Renal pelvis (tissue), 12 donors: ENCODE data around the gene USP43. TPM values are rescaled to one million over a fixed set of nuclear protein-coding genes. Genes with fewer than 3 reads are reported as not detected.
"Not testable (repeated sequence)": the region's sequence is repeated elsewhere in the genome, so short reads cannot be mapped to it uniquely, and the experiment has no call there.

ENCODE experiments used
- DNase-seq: peaks from one replicate; pipeline ENCODE4 v3.0.0-alpha.2; 2013
- long read RNA-seq, 16 experiments: transcript quantifications; one replicate each; lab custom pipeline, GENCODE V29; 2026
- polyA plus RNA-seq, 3 donors: library from polyadenylated mRNA; unstranded; fragments of 120-200 nt; gene quantifications; one replicate each; pipeline ENCODE4 v1.2.1, GENCODE V29; 2013; ENCODE audit not compliant: insufficient read length in 3 of 3

The USP43 gene, protein sequence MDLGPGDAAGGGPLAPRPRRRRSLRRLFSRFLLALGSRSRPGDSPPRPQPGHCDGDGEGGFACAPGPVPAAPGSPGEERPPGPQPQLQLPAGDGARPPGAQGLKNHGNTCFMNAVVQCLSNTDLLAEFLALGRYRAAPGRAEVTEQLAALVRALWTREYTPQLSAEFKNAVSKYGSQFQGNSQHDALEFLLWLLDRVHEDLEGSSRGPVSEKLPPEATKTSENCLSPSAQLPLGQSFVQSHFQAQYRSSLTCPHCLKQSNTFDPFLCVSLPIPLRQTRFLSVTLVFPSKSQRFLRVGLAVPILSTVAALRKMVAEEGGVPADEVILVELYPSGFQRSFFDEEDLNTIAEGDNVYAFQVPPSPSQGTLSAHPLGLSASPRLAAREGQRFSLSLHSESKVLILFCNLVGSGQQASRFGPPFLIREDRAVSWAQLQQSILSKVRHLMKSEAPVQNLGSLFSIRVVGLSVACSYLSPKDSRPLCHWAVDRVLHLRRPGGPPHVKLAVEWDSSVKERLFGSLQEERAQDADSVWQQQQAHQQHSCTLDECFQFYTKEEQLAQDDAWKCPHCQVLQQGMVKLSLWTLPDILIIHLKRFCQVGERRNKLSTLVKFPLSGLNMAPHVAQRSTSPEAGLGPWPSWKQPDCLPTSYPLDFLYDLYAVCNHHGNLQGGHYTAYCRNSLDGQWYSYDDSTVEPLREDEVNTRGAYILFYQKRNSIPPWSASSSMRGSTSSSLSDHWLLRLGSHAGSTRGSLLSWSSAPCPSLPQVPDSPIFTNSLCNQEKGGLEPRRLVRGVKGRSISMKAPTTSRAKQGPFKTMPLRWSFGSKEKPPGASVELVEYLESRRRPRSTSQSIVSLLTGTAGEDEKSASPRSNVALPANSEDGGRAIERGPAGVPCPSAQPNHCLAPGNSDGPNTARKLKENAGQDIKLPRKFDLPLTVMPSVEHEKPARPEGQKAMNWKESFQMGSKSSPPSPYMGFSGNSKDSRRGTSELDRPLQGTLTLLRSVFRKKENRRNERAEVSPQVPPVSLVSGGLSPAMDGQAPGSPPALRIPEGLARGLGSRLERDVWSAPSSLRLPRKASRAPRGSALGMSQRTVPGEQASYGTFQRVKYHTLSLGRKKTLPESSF
- 10 to 100 TPM in 1 of 3 donors, 1 to 10 TPM in 2; 6.7 to 10.1 (median 8.9) TPM for polyA plus RNA-seq
- long read RNA-seq, donor 1 = 0 reads
- long read RNA-seq, donor 2, full-length matches to known transcripts = 1 of 1 reads
- long read RNA-seq, donor 2, partial matches to known transcripts = 0 of 1 reads
- long read RNA-seq, donor 2, other reads (novel, unspliced or antisense) = 0 of 1 reads
- long read RNA-seq, donor 3 = 0 reads
- long read RNA-seq, donor 4, full-length matches to known transcripts = 1 of 1 reads
- long read RNA-seq, donor 4, partial matches to known transcripts = 0 of 1 reads
- long read RNA-seq, donor 4, other reads (novel, unspliced or antisense) = 0 of 1 reads
- long read RNA-seq, donor 5 = 0 reads
- long read RNA-seq, donor 6, full-length matches to known transcripts = 1 of 1 reads
- long read RNA-seq, donor 6, partial matches to known transcripts = 0 of 1 reads
- long read RNA-seq, donor 6, other reads (novel, unspliced or antisense) = 0 of 1 reads
- long read RNA-seq, donor 7 = 0 reads
- long read RNA-seq, donor 8 = 0 reads
- long read RNA-seq, donor 9, full-length matches to known transcripts = 2 of 2 reads
- long read RNA-seq, donor 9, partial matches to known transcripts = 0 of 2 reads
- long read RNA-seq, donor 9, other reads (novel, unspliced or antisense) = 0 of 2 reads
- long read RNA-seq, donor 10 = 0 reads
- long read RNA-seq, donor 11 = 0 reads
- long read RNA-seq, donor 12, partial matches to known transcripts = 0 of 1 reads
- long read RNA-seq, donor 12, other reads (novel, unspliced or antisense) = 0 of 1 reads
- long read RNA-seq, donor 13, full-length matches to known transcripts = 1 of 10 reads
- long read RNA-seq, donor 13, partial matches to known transcripts = 9 of 10 reads
- long read RNA-seq, donor 13, other reads (novel, unspliced or antisense) = 0 of 10 reads
- long read RNA-seq, donor 14 = 0 reads
- long read RNA-seq, donor 15 = 0 reads
- long read RNA-seq, donor 16 = 0 reads

DNA sequence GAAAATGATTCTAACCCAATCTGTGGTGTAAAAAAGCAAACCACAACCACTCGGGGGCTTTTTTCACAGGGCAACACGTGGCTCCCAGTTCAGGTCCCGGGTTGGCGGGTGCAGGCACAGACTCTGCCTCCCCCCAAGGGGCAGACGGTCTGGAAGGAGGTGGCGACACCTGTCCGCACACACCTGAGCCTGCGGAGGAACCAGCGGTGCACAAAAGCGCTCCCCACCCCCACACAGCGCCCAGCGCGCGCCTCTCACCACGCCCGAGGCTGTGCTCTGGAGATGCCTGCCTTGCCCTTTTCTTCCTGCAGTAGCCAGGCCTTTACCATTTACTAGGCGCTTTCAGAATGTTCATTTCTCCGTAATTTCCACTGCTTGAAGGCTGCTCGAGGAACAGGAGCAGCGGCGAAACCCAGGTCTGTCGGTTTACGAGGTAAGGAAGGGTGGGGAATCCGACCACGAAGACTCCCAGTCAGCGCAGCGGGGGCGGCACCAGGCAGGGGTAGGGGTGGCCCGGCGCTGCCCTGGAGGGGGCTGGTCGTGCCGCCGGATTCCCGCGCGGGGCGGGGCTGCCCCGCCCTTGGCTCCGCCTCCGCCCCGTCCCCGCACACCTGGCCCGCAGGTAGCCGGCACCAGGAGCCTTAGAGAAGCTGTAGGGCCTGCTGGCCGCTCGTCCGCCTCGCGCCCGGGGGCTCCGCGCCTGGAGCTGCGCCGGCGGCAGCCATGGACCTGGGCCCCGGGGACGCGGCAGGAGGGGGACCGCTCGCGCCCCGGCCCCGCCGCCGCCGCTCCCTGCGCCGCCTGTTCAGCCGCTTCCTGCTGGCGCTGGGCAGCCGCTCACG is at the start of gene USP43:
Gene USP43, plus strand, starts transcription at position 608 of the 842 bp plus-strand sequence. Its CDS starts 116 bp downstream, at position 724.
- DNase-seq = peak; percentile 49

- not testable (repeated sequence) for DNase-seq
Observed at GRCh38 chr17:9597638-9598037, 47.7 kb upstream of the USP43 start.

DNA sequence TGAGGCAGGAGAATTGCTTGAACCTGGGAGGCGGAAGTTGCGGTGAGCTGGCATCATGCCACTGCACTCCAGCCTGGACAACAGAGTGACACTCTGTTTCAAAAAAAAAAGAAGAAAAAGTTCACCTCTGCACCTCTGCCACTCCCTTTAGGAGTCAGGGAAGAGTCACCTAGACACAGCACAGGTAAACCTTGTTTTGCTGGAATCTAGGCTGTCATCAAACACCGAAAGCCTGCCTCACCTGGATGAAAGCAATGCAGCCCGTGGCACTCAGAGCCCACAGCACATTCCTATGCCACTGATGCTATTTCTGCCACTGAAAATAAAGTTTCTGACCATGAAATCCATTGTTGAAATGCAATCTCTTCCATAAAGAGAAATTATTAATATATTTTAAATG is 46.7 kb upstream of the USP43 start:
- no peak for DNase-seq

DNA sequence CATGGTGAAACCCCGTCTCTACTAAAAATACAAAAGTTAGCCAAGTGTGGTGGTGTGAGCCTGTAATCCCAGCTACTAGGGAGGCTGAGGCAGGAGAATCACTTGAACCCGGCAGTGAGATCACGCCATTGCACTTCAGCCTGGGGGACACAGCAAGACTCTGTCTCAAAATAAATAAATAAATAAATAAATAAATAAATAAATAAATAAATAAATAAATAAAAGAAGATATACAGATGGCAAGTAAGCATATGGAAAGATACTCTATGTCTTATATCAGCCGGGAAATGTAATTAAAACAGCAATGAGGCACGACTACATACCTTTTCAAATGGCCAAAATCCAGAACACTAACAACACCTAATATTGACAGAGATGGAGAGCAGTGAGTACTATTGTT is 40.7 kb upstream of the USP43 start:
- DNase-seq = not testable (repeated sequence)

DNA sequence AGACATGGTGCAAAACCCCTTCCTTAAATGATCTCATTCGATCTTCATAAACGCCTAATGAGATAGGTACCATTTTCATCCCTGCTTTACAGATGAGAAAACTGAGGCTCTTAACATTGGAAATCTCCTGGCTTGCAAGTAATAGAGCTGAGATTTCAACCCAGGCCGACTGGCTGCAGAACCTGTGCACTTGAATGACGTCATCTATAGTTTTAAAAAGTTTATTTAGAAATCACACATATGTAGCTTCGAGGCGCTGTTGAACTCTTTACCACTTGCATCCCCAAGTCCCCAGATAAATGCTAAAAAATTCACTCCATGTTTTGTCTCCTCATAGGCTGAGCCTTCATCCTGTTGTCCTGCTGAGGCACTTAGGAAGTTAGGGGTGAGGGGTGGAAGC is 38.9 kb upstream of the USP43 start:
- DNase-seq = no peak

- DNase-seq = not testable (repeated sequence)
Observed at GRCh38 chr17:9607058-9607457, 38.3 kb upstream of the USP43 start.

DNA sequence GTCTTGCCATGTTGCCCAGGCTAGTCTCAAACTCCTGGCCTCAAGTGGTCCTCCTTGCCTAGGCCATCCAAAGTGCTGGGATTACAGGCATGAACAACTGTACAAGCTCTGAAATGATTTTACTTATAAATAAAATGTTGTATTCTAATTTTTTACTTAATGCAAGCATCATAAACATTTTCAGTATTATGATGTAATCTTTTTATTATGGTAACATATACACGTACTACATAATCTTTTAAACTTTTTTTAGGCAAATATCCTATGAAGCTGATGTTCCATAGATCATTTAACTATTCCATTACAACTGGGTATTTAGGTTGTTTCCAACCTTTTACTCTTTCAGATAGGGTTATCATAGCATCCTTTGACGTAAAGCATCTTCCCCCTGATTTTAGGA is 33.8 kb upstream of the USP43 start:
- DNase-seq = no peak

GRCh38 chr17:9612006-9612405 is 33.3 kb upstream of the USP43 start:
- peak; percentile 74 for DNase-seq

DNA sequence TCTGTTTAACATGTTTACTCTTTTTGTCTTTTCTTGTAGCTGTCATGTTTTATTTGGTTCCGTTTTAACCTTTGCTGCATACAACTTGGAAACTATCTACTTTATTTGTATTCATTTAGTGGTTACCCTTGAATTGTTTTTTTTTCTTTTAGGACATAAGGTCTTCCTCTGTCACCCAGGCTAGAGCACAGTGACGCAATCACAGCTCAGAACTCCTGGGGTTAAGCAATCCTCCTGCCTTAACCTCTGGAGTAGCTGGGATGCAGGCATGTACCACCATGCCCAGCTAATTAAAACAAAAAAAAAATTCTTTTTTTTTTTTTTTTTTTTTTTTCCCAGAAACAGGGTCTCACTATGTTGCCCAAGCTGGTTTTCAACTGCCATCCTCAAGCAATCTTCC is 29.8 kb upstream of the USP43 start:
- DNase-seq = no peak

DNA sequence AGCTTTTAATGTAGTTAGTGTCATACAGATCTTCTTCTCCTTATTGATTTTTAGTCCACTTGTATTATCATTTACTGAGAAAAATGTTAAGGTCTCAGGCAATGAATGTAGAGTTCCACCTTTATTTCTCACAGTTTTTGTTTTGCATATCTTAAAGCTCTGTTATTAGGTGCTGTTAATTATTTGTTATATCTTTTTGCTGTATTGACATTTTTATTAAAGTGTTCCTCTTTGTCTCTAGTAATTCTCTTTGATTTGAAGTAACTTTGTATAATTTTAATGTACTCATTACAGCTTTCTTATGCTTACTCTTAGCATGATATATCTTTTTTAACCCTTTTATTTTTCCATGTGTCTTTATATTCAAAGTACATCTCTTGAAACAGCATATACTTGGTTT is 22.4 kb upstream of the USP43 start:
- DNase-seq = no peak

- DNase-seq = no peak
Observed at GRCh38 chr17:9628509-9628908, 16.8 kb upstream of the USP43 start.

DNA sequence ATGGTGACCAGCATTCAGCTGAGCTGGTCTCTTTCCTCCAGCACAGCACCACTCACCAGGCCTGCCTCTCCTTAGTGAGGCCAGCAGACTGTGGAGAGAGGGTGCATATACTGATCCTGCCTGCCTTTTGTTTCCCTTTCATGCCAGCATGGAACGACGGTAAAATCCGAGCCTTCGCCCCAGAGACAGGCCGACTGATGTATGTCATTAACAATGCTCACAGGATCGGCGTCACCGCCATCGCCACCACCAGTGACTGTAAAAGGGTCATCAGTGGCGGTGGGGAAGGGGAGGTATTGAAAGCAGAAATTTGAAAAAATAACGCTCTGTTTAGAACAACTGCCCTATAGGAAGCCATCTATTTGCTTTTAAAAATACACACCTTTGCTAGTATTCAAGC is 12.6 kb upstream of the USP43 start:
- no peak for DNase-seq

GRCh38 chr17:9635340-9635739 is 10.0 kb upstream of the USP43 start:
- no peak for DNase-seq

GRCh38 chr17:9636501-9636900 is 8.8 kb upstream of the USP43 start:
- DNase-seq = no peak

DNA sequence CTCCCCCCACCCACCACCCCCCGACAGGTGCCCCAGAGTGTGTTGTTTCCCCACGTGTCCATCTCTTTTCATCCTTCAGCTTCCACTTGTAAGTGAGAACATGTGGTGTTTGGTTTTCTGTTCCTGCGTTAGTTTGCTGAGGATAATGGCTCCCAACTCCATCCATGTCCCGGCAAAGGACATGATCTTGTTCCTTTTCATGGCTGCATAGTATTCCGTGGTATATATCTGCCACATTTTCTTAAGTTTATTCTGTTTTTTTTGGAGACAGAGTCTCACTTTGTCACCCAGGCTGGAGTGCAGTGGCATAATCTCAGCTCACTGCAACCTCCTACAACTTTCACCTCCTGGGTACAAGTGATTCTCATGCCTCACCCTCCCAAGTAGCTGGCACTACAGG is 4.9 kb upstream of the USP43 start:
- not testable (repeated sequence) for DNase-seq

- DNase-seq = no peak
Observed at GRCh38 chr17:9643611-9644010, 1.7 kb upstream of the USP43 start.

- DNase-seq = peak; percentile 50
Observed at GRCh38 chr17:9645851-9646545, 681 bp downstream of the USP43 start.

DNA sequence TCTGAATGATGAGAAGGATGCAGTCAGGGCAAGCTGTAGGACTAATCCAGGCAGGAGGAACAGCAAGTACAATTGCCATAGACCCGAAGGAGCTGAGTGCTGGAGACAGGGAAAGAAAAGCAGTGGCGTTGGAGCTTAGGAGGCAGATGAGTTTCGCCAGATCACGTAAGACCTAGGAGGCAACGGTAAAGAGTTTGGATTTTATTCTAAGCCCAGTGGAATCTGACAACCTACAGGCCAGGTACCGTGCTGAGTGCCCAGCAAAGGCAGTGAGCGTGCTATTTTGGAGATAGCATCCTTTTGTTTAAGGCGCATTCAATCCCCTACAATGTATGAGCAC is 1.2 kb downstream of the USP43 start:
- DNase-seq = no peak

DNA sequence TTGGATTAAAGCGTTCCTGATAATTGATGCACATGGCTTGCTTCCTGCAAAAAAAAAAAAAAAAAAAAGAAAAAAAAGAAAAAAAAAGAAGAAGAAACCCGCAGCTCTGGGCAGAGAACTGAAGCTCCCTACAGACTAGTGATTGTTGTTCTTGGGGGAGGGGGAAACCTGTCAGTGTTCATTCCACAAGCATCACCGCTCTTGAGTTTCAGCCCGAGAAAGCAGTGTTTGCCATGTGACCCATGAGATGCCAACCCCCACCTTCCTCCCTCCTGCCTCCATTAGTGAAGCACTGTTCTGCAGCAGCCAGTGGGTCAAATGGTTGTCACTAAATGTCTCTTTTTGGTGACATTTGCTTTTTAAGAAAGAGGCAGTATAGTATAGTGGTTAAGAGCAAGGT is 1.7 kb downstream of the USP43 start:
- peak; percentile 73 for DNase-seq
